ENCODE results near the gene UBA1.

Gene UBA1

GRCh38 chrX:47202877-47203276 is 9.2 kb downstream of the UBA1 start:
- TF ChIP-seq EZH2 (IDR thresholded peaks at IDR 0.05; ENCODE audit: borderline replicate concordance, low read depth, low read length, severe bottlenecking): no peak
- TF ChIP-seq, protein P1, sequence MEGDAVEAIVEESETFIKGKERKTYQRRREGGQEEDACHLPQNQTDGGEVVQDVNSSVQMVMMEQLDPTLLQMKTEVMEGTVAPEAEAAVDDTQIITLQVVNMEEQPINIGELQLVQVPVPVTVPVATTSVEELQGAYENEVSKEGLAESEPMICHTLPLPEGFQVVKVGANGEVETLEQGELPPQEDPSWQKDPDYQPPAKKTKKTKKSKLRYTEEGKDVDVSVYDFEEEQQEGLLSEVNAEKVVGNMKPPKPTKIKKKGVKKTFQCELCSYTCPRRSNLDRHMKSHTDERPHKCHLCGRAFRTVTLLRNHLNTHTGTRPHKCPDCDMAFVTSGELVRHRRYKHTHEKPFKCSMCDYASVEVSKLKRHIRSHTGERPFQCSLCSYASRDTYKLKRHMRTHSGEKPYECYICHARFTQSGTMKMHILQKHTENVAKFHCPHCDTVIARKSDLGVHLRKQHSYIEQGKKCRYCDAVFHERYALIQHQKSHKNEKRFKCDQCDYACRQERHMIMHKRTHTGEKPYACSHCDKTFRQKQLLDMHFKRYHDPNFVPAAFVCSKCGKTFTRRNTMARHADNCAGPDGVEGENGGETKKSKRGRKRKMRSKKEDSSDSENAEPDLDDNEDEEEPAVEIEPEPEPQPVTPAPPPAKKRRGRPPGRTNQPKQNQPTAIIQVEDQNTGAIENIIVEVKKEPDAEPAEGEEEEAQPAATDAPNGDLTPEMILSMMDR (IDR thresholded peaks at IDR 0.05; ENCODE audit: borderline replicate concordance, extremely low read depth, low read length, poor library complexity, severe bottlenecking): no peak
- Histone ChIP-seq H3K27me3 (ENCODE audit: insufficient read depth, low read length, poor library complexity) (no peaks in the 10 kb centered on the region), H3K9me3 (ENCODE audit: insufficient read depth, low read length, severe bottlenecking) (no peaks in the 10 kb centered on the region), H3K36me3 (ENCODE audit: insufficient read depth, low read length) (peaks cover 97% of the 10 kb centered on the region), H3K4me3 (ENCODE audit: low read depth in 1 of 2, low read length in 2 of 2) (no peak overlapping the region), H3K79me2 (ENCODE audit: insufficient read depth, low read length) (peaks cover 26% of the 10 kb centered on the region), H3K4me1 (ENCODE audit: insufficient read depth, low read length) (no peaks in the 10 kb centered on the region), H3K27ac (ENCODE audit: low read length) (no peak overlapping the region), H3K4me2 (ENCODE audit: insufficient read depth, low read length) (no peak overlapping the region), H4K20me1 (ENCODE audit: insufficient read depth, low read length) (peaks cover 23% of the 10 kb centered on the region), H2AFZ (ENCODE audit: low read depth, low read length) (no peak overlapping the region), H3K9ac (ENCODE audit: low read depth, low read length) (no peak overlapping the region)
- DNase-seq (no peak), ATAC-seq (ENCODE audit: insufficient read depth, low read depth) (no peak)

DNA sequence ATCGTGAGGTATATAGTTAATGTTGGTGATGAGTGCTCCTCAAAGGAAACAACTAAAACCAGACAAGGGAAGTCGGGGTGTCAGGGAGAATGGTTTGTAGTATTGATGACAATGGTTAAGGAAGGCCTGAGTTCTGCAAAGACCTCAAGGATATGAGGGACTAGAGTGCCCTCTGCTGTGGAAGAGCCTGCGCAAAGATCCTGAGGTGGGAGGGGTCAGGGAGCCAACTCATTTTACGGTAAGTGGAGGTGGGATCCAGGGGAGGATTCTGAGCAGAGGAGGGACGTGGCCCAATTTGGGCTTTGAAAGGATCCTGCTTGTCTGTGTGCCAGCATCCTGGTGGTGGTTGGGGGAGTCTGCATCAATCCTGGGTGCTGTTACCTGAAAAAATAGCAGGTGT is 11.3 kb downstream of the UBA1 start:
- Histone ChIP-seq H3K9me3 (ENCODE audit: insufficient read depth, low read length, severe bottlenecking) (no peaks in the 10 kb centered on the region), H3K27me3 (ENCODE audit: insufficient read depth, low read length, poor library complexity) (no peaks in the 10 kb centered on the region), H3K4me1 (ENCODE audit: insufficient read depth, low read length) (no peaks in the 10 kb centered on the region), H3K27ac (ENCODE audit: low read length) (no peak overlapping the region), H3K4me3 (ENCODE audit: low read depth in 1 of 2, low read length in 2 of 2) (no peak overlapping the region), H3K4me2 (ENCODE audit: insufficient read depth, low read length) (no peak overlapping the region), H3K36me3 (ENCODE audit: insufficient read depth, low read length) (peaks cover 99% of the 10 kb centered on the region), H3K79me2 (ENCODE audit: insufficient read depth, low read length) (peaks cover 10% of the 10 kb centered on the region; the same call in 1 of the 2 replicates), H4K20me1 (ENCODE audit: insufficient read depth, low read length) (peaks cover 12% of the 10 kb centered on the region), H3K9ac (ENCODE audit: low read depth, low read length) (no peak overlapping the region), H2AFZ (ENCODE audit: low read depth, low read length) (no peak overlapping the region)
- no peak for DNase-seq
- TF ChIP-seq, protein P1 (IDR thresholded peaks at IDR 0.05; ENCODE audit: borderline replicate concordance, extremely low read depth, low read length, poor library complexity, severe bottlenecking): peak; percentile 10
- TF ChIP-seq EZH2 (IDR thresholded peaks at IDR 0.05; ENCODE audit: borderline replicate concordance, low read depth, low read length, severe bottlenecking): no peak
- no peak for ATAC-seq (ENCODE audit: insufficient read depth, low read depth)

GRCh38 chrX:47206316-47206715 is 12.7 kb downstream of the UBA1 start:
- Histone ChIP-seq H2AFZ (ENCODE audit: low read depth, low read length) (no peak overlapping the region), H3K27ac (ENCODE audit: low read length) (no peak overlapping the region), H3K4me3 (ENCODE audit: low read depth in 1 of 2, low read length in 2 of 2) (no peak overlapping the region), H3K4me1 (ENCODE audit: insufficient read depth, low read length) (no peaks in the 10 kb centered on the region), H3K9me3 (ENCODE audit: insufficient read depth, low read length, severe bottlenecking) (no peaks in the 10 kb centered on the region), H3K79me2 (ENCODE audit: insufficient read depth, low read length) (peaks cover 5% of the 10 kb centered on the region; the same call in 1 of the 2 replicates), H3K4me2 (ENCODE audit: insufficient read depth, low read length) (no peak overlapping the region), H3K36me3 (ENCODE audit: insufficient read depth, low read length) (peaks cover 99% of the 10 kb centered on the region), H4K20me1 (ENCODE audit: insufficient read depth, low read length) (peaks cover 4% of the 10 kb centered on the region; the same call in 1 of the 2 replicates), H3K27me3 (ENCODE audit: insufficient read depth, low read length, poor library complexity) (no peaks in the 10 kb centered on the region), H3K9ac (ENCODE audit: low read depth, low read length) (no peak overlapping the region)
- no peak for DNase-seq
- no peak for ATAC-seq (ENCODE audit: insufficient read depth, low read depth)
- TF ChIP-seq EZH2 (IDR thresholded peaks at IDR 0.05; ENCODE audit: borderline replicate concordance, low read depth, low read length, severe bottlenecking): no peak
- TF ChIP-seq, protein P1 (IDR thresholded peaks at IDR 0.05; ENCODE audit: borderline replicate concordance, extremely low read depth, low read length, poor library complexity, severe bottlenecking): no peak

DNA sequence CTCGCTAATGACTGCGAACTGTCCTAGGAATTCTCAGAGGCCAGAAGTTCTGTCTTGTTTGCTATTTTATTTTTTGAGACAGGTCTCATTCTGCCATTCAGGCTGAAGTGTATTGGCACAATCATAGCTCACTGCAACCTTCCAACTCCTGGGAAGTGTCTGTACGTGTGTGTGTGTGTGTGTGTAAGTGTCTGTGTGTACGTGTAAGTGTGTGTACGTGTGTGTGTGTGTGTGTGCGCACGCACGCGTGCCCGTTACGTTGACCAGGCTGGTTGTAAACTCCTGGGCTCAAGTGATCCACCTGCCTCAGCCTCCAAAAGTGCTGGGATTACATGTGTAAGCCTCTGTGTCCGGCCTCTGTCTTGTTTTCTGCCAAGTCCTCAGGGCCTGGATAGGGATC is 14.5 kb downstream of the UBA1 start:
- H3K27me3 ChIP-seq (ENCODE audit: insufficient read depth, low read length, poor library complexity): no peaks in the 10 kb centered on the region
- 0 out of 2 replicates have a peak, but pooled peaks cover 2% of the 10 kb centered on the region for H3K79me2 ChIP-seq (ENCODE audit: insufficient read depth, low read length)
- H3K27ac ChIP-seq (ENCODE audit: low read length): no peak overlapping the region
- H4K20me1 ChIP-seq (ENCODE audit: insufficient read depth, low read length): peaks cover 1% of the 10 kb centered on the region; the same call in 1 of the 2 replicates
- no peaks in the 10 kb centered on the region for H3K4me1 ChIP-seq (ENCODE audit: insufficient read depth, low read length)
- no peak overlapping the region for H3K4me3 ChIP-seq (ENCODE audit: low read depth in 1 of 2, low read length in 2 of 2)
- H3K36me3 ChIP-seq (ENCODE audit: insufficient read depth, low read length): peaks cover 99% of the 10 kb centered on the region
- H3K4me2 ChIP-seq (ENCODE audit: insufficient read depth, low read length): no peak overlapping the region
- no peak for TF ChIP-seq EZH2 (IDR thresholded peaks at IDR 0.05; ENCODE audit: borderline replicate concordance, low read depth, low read length, severe bottlenecking)
- TF ChIP-seq, protein P1 (IDR thresholded peaks at IDR 0.05; ENCODE audit: borderline replicate concordance, extremely low read depth, low read length, poor library complexity, severe bottlenecking): no peak
- no peak for DNase-seq
- ATAC-seq (ENCODE audit: insufficient read depth, low read depth): no peak
- no peak overlapping the region for H2AFZ ChIP-seq (ENCODE audit: low read depth, low read length)
- H3K9ac ChIP-seq (ENCODE audit: low read depth, low read length): no peak overlapping the region
- H3K9me3 ChIP-seq (ENCODE audit: insufficient read depth, low read length, severe bottlenecking): no peaks in the 10 kb centered on the region

Data from DND-41 (cell line).